NCI-H524 (cell line): Measurements from ENCODE around the gene FBXW7.
A peak's percentile ranks its signal among the peaks of the same experiment; 100 is the strongest.

Experiments used
- DNase-seq, 2 experiments: peaks; one replicate each; lab custom pipeline; 2025; lab: John Stamatoyannopoulos, UW

FBXW7 gene

GRCh38 chr4:152476796-152477195 is 59.1 kb downstream of the FBXW7 start:
- no peak for DNase-seq

GRCh38 chr4:152471251-152471792 is 64.6 kb downstream of the FBXW7 start:
- DNase-seq, result no peak

- no peak for DNase-seq
Observed at GRCh38 chr4:152468408-152468807, 67.5 kb downstream of the FBXW7 start.

GRCh38 chr4:152467101-152467500 is 68.8 kb downstream of the FBXW7 start:
- DNase-seq, result no peak

GRCh38 chr4:152464030-152464823 is 71.7 kb downstream of the FBXW7 start:
- no peak for DNase-seq

- DNase-seq, result no peak
Observed at GRCh38 chr4:152463562-152463961, 72.3 kb downstream of the FBXW7 start.

- DNase-seq, result no peak
Observed at GRCh38 chr4:152462695-152463094, 73.2 kb downstream of the FBXW7 start.

GRCh38 chr4:152462047-152462446 is 73.8 kb downstream of the FBXW7 start:
- DNase-seq, result no peak

GRCh38 chr4:152460488-152460887 is 75.4 kb downstream of the FBXW7 start:
- peak in 1 of 2 experiments; percentile 38 for DNase-seq

- DNase-seq, result no peak
Observed at GRCh38 chr4:152459326-152459725, 76.6 kb downstream of the FBXW7 start.

GRCh38 chr4:152458801-152459302 is 77.0 kb downstream of the FBXW7 start:
- no peak for DNase-seq

- DNase-seq, result no peak
Observed at GRCh38 chr4:152456609-152457008, 79.3 kb downstream of the FBXW7 start.

- no peak for DNase-seq
Observed at GRCh38 chr4:152455311-152455710, 80.6 kb downstream of the FBXW7 start.

- DNase-seq, result peak in 1 of 2 experiments; percentile 10
Observed at GRCh38 chr4:152454398-152455011, 81.4 kb downstream of the FBXW7 start.

- DNase-seq, result no peak
Observed at GRCh38 chr4:152451496-152451895, 84.4 kb downstream of the FBXW7 start.

- no peak for DNase-seq
Observed at GRCh38 chr4:152448854-152449253, 87.0 kb downstream of the FBXW7 start.

- no peak for DNase-seq
Observed at GRCh38 chr4:152448038-152448707, 87.7 kb downstream of the FBXW7 start.

- no peak for DNase-seq
Observed at GRCh38 chr4:152443859-152444258, 92.0 kb downstream of the FBXW7 start.

GRCh38 chr4:152437561-152437960 is 98.3 kb downstream of the FBXW7 start:
- DNase-seq, result no peak

- DNase-seq, result no peak
Observed at GRCh38 chr4:152436384-152436783, 99.5 kb downstream of the FBXW7 start.

GRCh38 chr4:152434011-152434410 is 101.9 kb downstream of the FBXW7 start:
- DNase-seq, result no peak

- no peak for DNase-seq
Observed at GRCh38 chr4:152431784-152432183, 104.1 kb downstream of the FBXW7 start.

GRCh38 chr4:152431291-152431690 is 104.6 kb downstream of the FBXW7 start:
- DNase-seq, result no peak
